BLaER1 treated with 17β-estradiol and CSF1 and Interleukin-3, amounts not matched to agents 10 nM and 100 nM (cell line): ENCODE results near the gene TFAP2C.

Experiments
- H3K27ac ChIP-seq, 11 experiments: shearing (Covaris generic); formaldehyde crosslinking; 2 replicates each; pipeline ENCODE4 v1.8.1; 2022
- H3K27me3 ChIP-seq, 11 experiments: shearing (Covaris generic); formaldehyde crosslinking; 2 replicates each; pipeline ENCODE4 v1.8.1; 2022
- H3K36me3 ChIP-seq, 11 experiments: shearing (Covaris generic); formaldehyde crosslinking; 2 replicates each; pipeline ENCODE4 v1.8.1; 2022
- H3K4me1 ChIP-seq, 10 experiments: shearing (Covaris generic); formaldehyde crosslinking; 2 replicates each; pipeline ENCODE4 v1.8.1; 2022
- H3K4me2 ChIP-seq, 11 experiments: shearing (Covaris generic); formaldehyde crosslinking; 2 replicates each; pipeline ENCODE4 v1.8.1; 2022
- H3K4me3 ChIP-seq, 10 experiments: shearing (Covaris generic); formaldehyde crosslinking; 2 replicates each; pipeline ENCODE4 v1.8.1; 2022
- H3K9ac ChIP-seq, 11 experiments: shearing (Covaris generic); formaldehyde crosslinking; 2 replicates each; pipeline ENCODE4 v1.8.1; 2022
- H3K9me3 ChIP-seq, 11 experiments: shearing (Covaris generic); formaldehyde crosslinking; replicated peaks in 1 of 11; 2 replicates each; pipeline ENCODE4 v1.8.1; 2022
- H4K20me1 ChIP-seq, 11 experiments: shearing (Covaris generic); formaldehyde crosslinking; 2 replicates each; pipeline ENCODE4 v1.8.1; 2022
- Cebpa-rat ChIP-seq, 11 experiments: shearing (Covaris generic); IDR thresholded peaks; 2 replicates each; pipeline ENCODE4 v1.8.1; 2022

TFAP2C gene

DNA sequence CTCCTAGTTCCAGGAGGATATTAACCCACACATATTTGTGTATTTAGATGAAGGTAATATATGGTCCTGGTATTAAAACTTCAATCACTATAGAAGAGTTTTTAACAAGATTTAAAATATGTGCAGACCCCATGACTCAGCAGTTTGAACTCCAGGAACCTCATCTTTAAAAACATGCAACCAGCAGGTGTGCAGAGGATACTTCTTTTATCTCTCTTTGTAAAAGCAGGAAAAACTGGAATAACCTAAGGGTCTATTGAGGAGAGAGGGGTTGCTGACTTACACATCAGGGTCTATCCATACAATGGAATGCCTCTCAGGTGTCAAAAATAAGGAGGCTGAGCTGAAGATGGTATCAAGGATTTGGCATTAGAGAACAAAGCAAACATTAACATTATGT lies 36.9 kb upstream of the TFAP2C start:
- H3K4me3 ChIP-seq: no peak overlapping the region
- no peaks in the 10 kb centered on the region for H4K20me1 ChIP-seq
- H3K27ac ChIP-seq: no peak overlapping the region
- H3K4me1 ChIP-seq: no peaks in the 10 kb centered on the region
- no peak overlapping the region for H3K4me2 ChIP-seq
- H3K36me3 ChIP-seq: no peaks in the 10 kb centered on the region
- no peak for TF ChIP-seq Cebpa-rat (IDR thresholded peaks at IDR 0.05)
- no peaks in the 10 kb centered on the region for H3K9me3 ChIP-seq
- no peaks in the 10 kb centered on the region for H3K27me3 ChIP-seq
- H3K9ac ChIP-seq: no peak overlapping the region

DNA sequence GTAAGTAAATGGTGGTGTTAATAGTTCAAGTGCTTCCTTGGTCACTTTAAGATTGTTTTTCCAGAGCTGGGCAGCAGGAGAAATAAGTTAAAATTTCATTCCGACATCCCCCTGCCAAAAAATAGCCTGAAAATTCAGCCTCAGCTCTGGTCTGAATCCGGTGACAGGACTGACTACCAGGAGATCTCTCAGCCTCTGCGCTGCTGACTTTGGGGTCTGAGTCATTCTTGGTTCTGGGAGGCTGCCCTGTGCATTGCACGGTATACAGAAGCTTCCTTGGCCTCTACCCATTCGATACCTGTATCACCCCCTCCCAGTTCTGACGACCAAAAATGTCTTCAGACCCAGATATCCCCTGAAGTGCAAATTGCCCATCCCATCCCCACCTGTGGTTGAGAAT lies 36.3 kb upstream of the TFAP2C start:
- Histone ChIP-seq H3K4me3 (no peak overlapping the region), H3K36me3 (no peaks in the 10 kb centered on the region), H3K4me1 (no peaks in the 10 kb centered on the region), H3K9ac (no peak overlapping the region), H3K4me2 (no peak overlapping the region), H3K9me3 (no peaks in the 10 kb centered on the region), H3K27me3 (no peaks in the 10 kb centered on the region), H4K20me1 (no peaks in the 10 kb centered on the region), H3K27ac (no peak overlapping the region)
- TF ChIP-seq Cebpa-rat (IDR thresholded peaks at IDR 0.05): no peak

DNA sequence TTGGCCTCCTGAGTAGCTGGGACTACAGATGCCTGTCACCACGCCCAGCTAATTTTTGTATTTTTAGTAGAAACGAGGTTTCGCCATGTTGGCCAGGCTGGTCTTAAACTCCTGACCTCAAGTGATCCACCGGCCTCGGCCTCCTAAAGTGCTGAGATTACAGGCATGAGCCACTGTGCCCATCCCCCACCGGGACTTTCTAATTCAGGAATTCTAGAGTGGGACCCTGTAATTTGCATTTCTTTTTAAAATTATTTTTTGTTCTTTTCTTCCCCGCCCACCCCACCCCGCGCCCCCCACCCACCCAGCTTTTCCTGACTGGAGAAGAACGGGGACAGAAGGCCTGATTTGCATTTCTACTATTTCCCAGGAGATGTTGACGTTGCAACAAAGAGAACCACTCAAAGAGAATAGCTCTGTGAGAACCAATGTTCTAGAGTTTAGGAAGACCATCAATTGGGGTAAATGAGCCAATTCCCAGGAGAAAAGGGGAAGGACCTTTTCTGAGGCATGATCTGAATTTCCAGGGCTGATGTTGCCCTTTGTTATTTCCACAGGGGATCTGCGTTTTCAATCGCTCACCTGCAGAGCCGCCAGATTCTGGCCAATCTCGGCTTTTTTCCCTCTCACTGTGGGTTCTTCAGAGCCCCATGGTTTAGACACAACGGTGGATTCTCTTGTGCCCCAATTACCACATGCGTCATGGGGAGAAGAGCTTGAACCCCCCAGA lies 33.2 kb upstream of the TFAP2C start:
- Histone ChIP-seq H3K36me3 (no peaks in the 10 kb centered on the region), H3K27ac (no peak overlapping the region), H3K9me3 (no peaks in the 10 kb centered on the region), H3K4me3 (no peak overlapping the region), H3K27me3 (no peaks in the 10 kb centered on the region), H3K4me1 (no peaks in the 10 kb centered on the region), H4K20me1 (no peaks in the 10 kb centered on the region), H3K4me2 (no peak overlapping the region), H3K9ac (no peak overlapping the region)
- TF ChIP-seq Cebpa-rat (IDR thresholded peaks at IDR 0.05): no peak

DNA sequence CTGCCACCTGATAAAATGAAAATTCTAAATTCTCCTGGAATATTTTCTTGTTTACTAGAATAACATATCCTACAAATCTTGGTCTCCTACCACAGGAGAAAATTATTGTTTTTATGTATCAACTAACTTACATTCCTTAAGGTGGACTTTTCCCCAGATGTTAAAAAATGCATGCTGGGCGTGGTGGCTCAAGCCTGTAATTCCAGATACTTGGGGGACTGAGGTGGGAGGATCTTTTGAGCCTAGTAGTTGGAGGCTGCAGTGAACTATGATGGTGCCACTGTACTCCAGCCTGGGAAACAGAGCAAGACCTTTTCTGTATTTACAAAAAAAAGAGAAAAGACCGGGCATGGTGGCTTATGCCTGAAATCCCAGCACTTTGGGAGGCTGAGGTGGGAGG lies 27.9 kb upstream of the TFAP2C start:
- H3K9ac ChIP-seq: no peak overlapping the region
- TF ChIP-seq Cebpa-rat (IDR thresholded peaks at IDR 0.05): no peak
- no peaks in the 10 kb centered on the region for H3K36me3 ChIP-seq
- no peaks in the 10 kb centered on the region for H3K4me1 ChIP-seq
- H4K20me1 ChIP-seq: no peaks in the 10 kb centered on the region
- no peak overlapping the region for H3K4me3 ChIP-seq
- H3K4me2 ChIP-seq: no peak overlapping the region
- no peak overlapping the region for H3K27ac ChIP-seq
- H3K9me3 ChIP-seq: no peaks in the 10 kb centered on the region
- H3K27me3 ChIP-seq: no peaks in the 10 kb centered on the region

DNA sequence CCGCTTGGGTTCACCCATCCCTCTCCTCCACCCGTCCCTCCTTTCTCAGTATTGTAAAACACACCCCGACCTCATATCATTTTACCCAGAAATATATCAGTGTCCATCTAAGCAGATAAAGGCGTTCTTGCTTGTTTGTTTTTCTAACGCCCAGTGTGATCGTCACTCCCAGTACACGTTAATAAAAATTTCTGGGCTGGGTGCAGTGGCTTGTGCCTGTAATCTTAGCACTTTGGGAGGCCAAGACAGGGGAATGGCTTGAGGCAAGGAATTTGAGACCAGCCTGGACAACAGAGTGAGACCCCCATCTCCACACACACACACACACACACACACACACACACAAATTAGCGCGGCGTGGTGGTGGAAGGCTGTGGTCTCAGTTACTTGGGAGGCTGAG lies 24.4 kb upstream of the TFAP2C start:
- Histone ChIP-seq H3K36me3 (no peaks in the 10 kb centered on the region), H3K9ac (no peak overlapping the region), H3K4me3 (no peak overlapping the region), H3K4me2 (no peak overlapping the region), H3K9me3 (no peaks in the 10 kb centered on the region), H3K4me1 (peaks cover 0 to 7% (median 0%) of the 10 kb centered on the region in 10 experiments; a peak in 6 of 20 replicates), H4K20me1 (no peaks in the 10 kb centered on the region), H3K27me3 (no peaks in the 10 kb centered on the region), H3K27ac (no peak overlapping the region)
- TF ChIP-seq Cebpa-rat (IDR thresholded peaks at IDR 0.05): no peak

DNA sequence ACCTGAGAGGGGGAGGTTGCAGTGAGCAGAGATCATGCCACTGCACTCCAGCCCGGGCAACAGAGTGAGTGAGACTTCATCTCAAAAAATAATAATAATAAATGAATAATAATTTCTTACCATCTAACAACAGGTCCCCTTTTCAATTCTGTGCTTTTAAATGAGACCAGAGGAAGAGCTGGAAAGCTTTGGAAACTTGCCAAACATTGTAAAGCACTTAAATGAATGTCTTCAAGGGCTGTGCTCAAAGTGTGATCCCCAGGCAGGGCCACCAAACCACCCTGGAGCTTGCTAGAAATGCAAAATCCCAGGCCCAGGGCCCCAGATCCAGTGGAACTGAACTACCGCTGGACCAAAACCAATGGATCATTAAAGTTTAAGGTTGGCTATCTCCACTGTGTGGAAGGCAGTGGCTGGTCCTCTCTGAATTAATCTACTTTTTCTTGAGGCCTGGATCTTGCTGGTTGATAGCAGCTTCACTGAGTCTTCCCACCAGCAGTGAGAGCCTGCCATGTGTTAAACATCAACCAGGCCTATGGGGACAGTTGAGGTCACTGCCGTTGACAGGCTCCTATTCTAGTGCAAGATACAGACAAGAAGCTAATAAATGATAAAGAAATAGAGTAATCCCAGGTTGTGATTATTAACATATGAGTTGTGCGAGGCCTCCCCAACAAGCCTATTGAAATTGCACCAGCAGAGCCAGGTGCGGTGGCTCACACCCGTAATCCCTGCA lies 23.7 kb upstream of the TFAP2C start:
- no peak overlapping the region for H3K4me2 ChIP-seq
- H3K4me1 ChIP-seq: peaks cover 0 to 7% (median 0%) of the 10 kb centered on the region in 10 experiments; a peak in 6 of 20 replicates
- no peaks in the 10 kb centered on the region for H3K27me3 ChIP-seq
- H3K27ac ChIP-seq: no peak overlapping the region
- no peaks in the 10 kb centered on the region for H3K9me3 ChIP-seq
- H3K36me3 ChIP-seq: no peaks in the 10 kb centered on the region
- H3K4me3 ChIP-seq: no peak overlapping the region
- H4K20me1 ChIP-seq: no peaks in the 10 kb centered on the region
- no peak for TF ChIP-seq Cebpa-rat (IDR thresholded peaks at IDR 0.05)
- no peak overlapping the region for H3K9ac ChIP-seq

DNA sequence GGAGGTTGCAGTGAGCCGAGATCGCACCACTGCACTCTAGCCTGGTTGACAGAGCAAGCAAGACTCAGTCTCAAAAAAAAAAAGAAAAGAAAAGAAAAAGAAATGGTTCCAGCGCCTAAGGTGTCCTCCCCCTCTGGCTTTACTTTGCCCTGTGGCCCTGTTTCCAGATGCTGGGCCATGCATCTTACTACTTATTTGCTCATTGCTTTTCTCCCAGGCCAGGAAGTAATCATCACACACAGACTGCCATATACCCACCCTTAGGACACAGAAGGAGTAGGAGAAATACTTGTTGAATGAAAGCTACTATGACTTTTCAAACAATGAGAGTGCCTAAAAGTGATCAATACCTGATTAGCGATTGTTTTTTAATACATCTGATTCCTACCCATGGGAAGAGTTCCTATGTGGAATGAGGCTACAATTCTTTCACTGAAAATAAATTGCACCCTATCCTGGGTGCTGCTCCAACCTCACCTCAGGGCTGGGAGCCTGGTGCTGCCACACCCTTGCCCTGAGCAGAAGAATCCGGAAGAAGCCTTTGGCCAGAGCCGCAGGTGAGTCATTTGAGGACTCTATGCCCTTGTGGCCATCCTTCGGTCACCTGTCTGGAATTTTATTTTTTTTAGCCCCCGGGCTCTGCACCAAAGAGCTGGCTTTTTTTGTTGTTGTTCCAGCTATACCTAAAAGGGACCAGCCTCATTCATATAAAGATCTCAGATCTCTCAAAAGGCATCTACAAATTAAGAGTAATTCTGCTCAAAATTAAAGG lies 22.7 kb upstream of the TFAP2C start:
- Histone ChIP-seq H3K9ac (no peak overlapping the region), H3K27me3 (no peaks in the 10 kb centered on the region), H3K36me3 (no peaks in the 10 kb centered on the region), H3K27ac (no peak overlapping the region), H4K20me1 (no peaks in the 10 kb centered on the region), H3K4me2 (no peak overlapping the region), H3K4me3 (no peak overlapping the region), H3K4me1 (peaks cover 0 to 7% (median 0%) of the 10 kb centered on the region in 10 experiments; a peak in 6 of 20 replicates), H3K9me3 (no peaks in the 10 kb centered on the region)
- no peak for TF ChIP-seq Cebpa-rat (IDR thresholded peaks at IDR 0.05)

DNA sequence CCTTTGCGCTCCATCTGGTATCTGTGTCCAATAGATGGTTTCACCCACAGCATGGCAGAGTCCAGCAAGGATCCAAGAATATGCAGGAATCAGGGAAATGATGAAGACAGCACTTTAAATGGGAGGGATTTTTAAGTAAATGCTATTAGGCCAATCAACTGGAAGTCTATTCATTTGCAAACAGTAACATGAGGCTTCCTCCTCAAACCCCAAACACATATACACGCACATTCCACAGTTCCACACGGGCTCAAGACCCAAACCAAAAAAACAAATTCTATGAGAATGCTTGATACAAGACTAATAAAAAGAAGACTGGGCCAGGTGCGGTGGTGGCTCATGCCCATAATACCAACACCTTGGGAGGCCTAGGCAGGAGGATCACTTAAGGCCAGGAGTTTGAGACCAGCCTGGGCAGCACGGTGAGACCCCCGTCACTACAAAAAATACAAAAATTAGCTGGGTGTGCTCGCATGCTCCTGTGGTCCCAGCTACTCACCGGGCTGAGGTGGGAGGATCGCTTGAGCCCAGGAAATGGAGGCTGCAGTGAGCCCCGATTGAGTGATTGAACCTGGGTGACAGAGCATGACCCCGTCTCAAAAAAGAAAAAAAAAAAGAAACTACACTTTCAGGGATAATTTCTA lies 21.9 kb upstream of the TFAP2C start:
- Histone ChIP-seq H3K27ac (no peak overlapping the region), H4K20me1 (no peaks in the 10 kb centered on the region), H3K9ac (no peak overlapping the region), H3K36me3 (no peaks in the 10 kb centered on the region), H3K4me3 (no peak overlapping the region), H3K9me3 (no peaks in the 10 kb centered on the region), H3K4me1 (peaks cover 0 to 7% (median 0%) of the 10 kb centered on the region in 10 experiments; a peak in 6 of 20 replicates), H3K4me2 (peak overlapping the region in 4 of 11 experiments; percentile 11 to 41 (median 33); a peak in 7 of 22 replicates), H3K27me3 (no peaks in the 10 kb centered on the region)
- TF ChIP-seq Cebpa-rat (IDR thresholded peaks at IDR 0.05): no peak

DNA sequence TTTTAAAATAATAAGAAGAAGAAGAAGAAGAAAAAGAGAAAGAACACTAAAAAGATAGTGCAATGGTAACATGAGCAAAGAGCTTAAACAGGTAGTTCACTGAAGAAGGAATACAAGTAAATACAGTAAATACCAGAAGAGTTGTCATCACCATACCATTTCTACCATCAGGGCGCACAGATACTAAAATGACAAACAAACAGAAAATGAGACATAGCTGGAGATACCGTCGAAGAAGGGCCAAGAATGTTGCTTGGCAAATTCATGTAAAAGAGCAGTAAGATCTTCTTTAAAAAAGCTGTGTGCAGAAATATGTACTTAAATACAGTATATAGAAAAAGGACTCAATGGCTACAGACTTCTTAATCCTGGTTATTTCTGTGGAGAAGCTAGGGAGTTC lies 20.7 kb upstream of the TFAP2C start:
- H3K27ac ChIP-seq: no peak overlapping the region
- H4K20me1 ChIP-seq: no peaks in the 10 kb centered on the region
- peaks cover 0 to 7% (median 0%) of the 10 kb centered on the region in 10 experiments; a peak in 6 of 20 replicates for H3K4me1 ChIP-seq
- no peaks in the 10 kb centered on the region for H3K9me3 ChIP-seq
- TF ChIP-seq Cebpa-rat (IDR thresholded peaks at IDR 0.05): no peak
- H3K4me3 ChIP-seq: no peak overlapping the region
- H3K36me3 ChIP-seq: no peaks in the 10 kb centered on the region
- H3K4me2 ChIP-seq: no peak overlapping the region
- H3K9ac ChIP-seq: no peak overlapping the region
- no peaks in the 10 kb centered on the region for H3K27me3 ChIP-seq
